IPS DF 4.7 (cell line): ENCODE results near the gene GRAP.

Source experiments
- DNase-seq: peaks from one replicate; pipeline ENCODE4 v3.0.0-alpha.2; 2013; ENCODE audit warnings: low spot score; ENCODE audit errors: extremely low read depth

The GRAP gene

DNA sequence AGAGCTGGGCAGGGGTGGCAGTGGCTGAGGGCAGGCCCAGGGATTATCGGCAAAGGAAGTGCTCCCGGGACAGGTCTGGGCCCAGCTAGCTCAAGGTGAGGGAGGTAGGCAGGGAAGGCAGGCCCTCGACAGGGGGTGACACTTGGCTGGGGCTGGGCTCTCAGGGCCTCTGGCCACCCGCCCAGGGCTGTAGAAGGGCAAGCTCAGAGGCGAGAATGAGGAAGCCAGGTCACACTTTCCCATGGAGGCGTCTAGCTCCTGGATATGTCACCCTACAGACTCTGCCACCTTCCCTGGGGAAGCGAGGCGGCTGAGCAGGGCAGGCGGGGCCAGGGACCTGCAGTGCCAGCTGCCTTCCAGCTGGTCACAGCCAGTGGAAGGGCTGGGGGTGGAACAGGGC lies 61.3 kb downstream of the GRAP start:
- DNase-seq: no peak

DNA sequence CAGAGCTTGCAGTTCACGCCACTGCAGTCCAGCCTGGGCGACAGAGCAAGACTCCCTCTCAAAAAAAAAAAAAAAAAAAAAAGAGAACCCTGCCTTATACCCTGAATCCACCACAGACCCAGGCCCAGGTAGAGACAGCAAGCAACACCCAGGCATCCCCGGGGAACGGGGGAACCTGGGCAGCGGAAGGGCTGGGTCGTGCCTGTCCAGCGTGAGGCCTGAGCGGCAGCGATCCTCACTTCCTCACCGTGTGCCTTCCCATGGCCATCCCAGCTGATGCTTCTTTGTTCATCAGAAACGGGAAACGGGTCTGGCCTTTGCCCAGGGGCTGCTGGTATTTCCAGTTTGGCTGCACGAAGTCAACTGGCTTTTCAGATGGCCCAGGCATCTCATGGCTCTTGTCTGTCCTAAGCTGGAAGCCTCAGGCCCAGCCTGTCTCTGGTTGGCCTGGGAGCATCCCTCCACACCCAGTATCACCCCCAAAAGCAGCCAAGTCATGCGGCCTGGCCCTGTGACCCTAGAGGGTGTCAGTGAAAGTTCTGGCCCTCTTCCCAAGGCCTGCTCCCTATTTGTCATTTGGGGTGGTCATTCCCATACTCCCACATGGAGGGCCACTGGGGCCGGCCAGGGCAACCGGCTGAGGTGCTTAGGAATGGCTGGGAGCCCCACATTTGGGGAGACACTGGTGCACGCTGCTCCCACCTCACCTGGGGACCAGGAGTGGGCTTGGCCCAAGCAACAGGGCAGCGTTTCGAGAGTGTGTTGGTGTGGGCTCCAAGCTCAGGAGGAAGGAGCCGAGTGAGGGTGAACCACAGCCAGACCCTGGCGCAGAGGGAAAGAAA lies 62.3 kb downstream of the GRAP start:
- DNase-seq: no peak

DNA sequence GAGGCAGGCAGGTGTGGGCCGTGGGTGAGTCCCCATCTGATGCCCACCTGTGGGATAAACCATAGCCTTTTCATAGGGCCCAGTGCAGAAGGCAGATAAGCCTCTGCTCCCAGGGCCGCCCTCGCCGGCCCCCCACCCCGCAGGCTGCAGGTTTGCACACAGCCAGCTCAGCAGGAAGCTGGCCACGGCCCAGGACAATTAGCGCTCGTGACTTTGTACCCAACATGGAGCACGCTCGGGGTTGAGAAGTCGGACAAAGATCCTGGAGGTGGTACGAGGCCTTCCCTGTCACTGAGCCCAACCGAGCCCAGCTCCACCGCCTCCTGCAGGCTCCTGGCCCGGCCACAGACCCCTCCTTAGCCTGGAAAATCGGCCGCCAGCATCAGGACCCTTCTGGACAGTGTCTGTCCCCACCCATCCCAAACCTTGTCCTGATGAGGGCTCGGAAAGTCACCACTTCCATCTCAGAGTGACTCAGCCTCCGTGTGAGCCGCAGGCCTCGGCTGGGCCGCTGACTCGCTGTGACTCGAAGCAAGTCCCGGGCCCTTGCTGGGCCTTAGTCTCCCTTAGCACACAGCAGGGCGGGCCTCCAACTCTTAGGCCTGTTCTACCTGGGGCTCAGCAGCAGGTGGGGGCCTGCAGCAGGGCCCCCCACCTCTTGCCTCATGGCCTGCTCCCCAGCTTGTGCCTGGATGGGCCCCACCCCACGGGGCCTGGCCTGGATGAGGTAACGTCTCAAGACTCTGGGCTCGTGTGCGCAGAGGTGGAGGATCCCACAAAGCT lies 64.9 kb downstream of the GRAP start:
- no peak for DNase-seq

DNA sequence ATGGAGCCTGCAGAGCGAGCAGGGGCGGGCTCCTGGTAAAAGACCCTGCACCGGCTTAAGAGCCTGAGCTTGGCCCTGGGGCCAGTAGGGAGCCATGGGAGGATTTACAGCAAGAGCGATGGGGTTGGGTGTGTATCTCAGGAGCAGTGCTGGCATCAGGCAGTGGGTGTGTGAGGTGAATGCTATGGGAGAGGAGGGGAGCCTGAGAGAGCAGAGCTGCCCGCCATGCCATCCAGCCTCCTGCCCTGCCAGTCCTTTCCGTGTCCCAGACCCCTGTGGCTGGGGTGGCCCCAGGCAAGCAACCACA lies 65.5 kb downstream of the GRAP start:
- no peak for DNase-seq

DNA sequence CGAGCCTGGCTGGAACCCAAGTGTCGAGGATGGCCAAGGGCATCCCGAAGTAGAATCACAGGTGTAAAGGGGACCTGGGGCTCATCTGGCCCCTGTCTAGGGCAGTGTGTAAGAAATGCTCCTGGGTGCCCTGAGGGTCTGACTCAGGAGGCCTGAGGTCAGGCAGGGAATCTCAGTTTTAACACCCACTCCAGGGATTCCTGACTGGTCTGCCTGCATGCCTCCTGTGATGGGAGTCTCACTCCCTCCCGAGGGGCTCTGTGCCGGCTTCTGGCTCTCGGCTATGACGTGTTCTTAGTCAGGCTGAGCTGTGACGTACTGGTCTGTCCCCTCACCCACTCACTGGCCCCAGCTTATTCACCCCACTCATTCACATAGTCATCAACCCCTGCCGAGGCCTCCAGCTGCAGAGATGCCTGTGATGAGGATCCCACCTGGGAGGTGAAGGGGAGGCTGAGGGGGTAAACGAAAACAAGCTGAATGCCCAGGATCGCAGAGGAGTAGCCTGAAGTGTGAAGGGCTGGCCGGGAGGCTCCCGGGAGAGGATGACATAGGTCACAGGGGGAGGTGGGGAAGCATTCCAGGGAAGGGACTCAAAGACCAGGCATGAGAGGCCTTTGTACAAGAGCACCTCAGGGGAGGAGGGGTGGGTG lies 65.9 kb downstream of the GRAP start:
- no peak for DNase-seq

DNA sequence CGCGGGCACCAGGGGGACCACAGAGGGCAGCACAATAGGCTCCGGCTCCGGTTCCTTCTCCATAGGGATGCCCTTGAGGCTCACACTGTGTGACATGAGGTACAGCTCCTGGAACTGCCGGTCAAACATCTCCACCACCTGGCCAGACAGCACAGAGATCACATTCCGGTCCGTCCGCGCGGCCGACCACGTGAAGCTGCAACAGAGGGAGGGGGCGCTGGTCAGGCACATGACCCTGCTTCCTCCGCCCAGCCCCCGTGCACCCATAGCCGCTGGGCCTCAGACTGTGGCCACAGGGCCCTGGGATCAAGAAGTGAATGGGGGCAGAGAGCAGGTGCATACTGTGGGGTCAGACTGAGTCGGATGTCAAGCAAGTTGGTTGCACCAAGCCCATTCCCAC lies 68.1 kb downstream of the GRAP start:
- no peak for DNase-seq

DNA sequence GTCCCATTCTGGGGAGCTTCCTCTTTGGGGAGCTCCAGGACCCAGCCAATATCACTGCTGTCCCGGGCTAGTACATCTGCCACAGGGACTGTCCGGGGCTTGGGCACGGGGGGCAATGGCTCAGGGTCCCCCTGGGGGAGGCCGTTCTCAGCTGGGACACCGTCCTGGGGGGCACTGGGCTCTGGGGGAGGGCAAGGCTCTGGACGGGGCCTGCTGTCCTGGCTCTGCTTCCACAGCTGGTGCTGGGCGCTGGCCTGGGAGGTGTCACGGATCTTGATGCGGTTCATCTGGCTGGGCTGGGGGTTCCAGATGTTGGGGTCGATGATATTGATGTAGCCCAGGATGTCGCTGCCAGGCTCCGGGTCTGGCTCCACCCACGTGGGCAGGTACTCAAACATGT lies 68.7 kb downstream of the GRAP start:
- no peak for DNase-seq

DNA sequence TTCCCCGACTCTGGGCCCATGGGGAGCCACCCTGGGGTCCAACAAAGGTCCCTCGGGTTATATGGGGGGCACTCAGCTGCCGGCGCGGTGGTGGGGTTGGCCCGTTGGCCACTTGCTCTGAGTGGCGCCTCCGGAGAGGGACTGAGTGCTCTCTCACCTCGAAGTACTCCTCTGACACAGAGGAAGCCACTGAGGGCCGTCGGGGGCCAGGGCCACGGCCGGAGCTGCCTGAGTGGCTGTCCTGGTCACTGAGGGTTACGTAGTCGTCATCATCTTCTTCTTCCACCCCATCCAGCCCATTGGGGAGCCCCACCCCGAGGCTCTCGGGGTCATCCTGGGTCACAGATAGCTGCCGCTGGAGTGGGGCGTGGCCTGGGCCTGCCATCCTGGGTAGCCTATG lies 69.1 kb downstream of the GRAP start:
- no peak for DNase-seq

DNA sequence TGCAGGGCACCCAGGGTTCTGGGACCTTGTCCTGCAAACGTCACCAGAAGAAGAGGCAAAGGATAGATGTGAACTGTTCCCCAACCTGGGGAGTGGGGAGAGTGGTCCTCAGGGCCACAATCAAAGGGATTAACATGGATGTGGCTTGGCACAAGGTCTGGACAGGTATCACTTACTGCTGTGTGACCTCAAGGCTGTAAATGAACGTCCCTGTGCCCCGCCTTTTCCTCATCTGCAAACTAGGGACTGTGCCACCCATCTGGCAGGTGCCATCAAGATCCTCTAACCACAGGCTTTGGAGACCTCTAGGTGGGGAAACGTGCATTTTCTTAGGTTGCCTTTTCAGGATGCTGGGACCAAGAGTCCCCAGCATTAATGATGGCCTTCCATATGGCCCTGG lies 69.7 kb downstream of the GRAP start:
- DNase-seq: no peak

DNA sequence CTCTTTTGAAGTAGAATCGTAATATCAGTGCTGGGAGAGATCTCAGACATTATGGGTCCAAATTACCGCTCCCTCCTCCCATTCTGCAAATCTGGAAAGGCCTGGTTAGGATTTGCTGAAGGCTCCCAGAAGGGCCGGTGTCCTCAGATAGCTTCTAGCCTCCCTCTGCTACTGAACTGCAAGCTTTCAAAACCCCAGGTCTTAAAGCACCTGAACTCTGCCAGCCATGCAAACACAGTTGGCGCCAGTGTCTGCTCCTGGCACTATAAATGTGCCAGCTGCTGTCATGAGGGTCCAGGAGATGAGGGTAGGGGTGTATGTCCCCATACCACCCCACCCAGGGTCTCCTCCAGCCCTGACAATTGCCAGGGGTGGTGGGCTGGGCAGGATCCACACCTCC lies 70.6 kb downstream of the GRAP start:
- DNase-seq: no peak

DNA sequence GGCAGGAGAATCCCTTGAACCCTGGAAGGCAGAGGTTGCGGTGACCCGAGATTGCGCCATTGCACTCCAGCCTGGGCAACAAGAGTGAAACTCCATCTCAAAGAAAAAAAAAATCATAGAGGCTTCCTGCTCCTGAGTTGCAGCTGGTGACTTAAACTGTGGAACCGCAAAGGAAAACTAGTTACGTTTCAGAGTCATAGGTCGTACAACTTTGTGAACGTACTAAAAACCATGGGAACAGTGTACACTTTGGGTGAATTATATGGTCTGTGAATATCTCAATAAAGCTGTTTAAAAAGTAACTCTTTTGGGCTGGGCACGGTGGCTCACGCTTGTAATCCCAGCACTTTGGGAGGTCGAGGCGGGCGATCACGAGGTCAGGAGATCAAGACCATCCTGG lies 71.2 kb downstream of the GRAP start:
- DNase-seq: no peak

DNA sequence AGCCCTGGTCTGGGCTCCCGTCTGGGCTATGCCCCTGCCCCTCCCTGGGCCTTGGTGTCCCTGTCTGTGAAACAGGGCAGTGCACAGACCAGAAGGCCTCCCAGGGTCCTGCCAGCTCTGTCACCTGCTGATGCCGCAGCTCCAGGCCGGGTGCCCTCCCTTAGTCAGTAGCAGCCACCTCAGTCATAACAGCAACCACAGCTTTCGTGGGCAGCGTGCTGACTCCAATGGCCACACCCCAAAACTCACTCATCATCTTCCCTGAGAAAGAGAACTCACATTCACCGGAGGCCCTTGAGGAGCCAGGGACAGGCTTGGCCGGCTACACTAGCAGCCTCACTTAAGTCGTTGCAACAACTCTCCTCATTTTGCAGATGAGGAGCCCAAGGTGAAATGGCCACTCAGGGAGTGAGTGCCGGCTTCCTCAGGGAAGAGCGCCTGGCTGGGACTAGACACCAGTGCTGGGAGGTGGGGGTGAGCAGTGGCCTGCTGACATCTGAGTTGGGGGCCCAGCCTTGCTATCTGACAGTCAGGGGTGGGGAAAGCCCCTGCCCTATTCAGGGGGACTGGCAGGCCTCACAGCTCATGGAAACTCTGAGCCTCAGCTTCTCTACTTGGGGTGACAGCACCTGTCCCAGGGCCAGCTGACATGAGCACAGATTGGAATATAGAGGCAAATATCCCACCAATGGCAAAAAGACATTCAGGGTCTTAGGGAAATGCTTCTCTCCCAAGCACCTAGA lies 72.2 kb downstream of the GRAP start:
- DNase-seq: no peak

DNA sequence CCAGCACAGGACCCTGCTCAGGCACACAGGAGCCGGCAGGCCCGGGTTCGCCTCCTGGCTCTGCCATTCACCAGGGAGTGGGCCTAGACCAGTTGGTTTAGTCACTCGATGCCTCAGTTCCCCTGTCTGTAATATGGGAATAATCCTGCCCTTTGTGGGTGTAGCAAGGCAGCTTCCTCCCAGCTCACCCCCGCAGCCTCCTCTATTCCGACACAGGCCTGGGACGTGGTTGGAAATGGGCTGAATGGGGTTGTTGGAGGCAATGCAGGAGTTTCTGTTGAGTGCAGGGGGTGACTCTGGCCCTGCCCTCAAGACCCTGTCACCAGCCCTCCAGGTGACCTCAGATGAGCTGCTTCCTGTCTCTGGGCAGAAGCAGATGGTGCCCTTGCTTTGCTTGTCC lies 75.0 kb downstream of the GRAP start:
- DNase-seq: no peak
